ENCODE results near the gene SPAG4.

DNA sequence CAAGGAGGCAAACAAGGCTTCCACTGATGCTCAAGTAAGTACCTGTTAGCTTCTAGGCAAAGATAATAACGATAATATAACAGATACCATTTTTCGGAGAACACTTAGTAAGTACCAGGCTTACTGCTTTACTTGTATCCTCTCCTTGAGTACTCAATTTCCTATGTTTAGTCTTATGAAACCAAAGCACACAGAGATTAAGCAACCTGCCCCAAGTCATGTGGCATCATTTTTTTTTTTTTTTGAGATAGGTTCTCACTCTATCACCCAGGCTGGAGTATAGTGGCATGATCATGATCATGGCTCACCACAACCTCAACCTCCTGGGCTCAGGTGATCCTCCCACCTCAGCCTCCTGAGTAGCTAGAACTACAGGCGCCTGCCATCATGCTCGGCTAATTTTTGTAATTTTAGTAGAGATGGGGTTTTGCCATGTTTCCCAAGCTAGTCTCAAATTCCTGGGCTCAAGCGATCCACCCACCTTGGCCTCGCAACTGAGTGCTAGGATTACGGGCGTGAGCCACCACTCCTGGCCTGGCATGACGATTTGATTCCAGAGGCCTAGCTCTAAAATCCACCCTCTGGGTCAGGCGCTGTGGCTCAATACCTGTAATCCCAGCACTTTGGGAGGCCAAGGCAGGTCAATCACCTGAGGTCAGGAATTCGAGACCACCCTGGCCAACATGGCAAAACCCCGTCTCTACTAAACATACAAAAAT lies 14.0 kb downstream of the SPAG4 start:
- TF ChIP-seq, protein P1, sequence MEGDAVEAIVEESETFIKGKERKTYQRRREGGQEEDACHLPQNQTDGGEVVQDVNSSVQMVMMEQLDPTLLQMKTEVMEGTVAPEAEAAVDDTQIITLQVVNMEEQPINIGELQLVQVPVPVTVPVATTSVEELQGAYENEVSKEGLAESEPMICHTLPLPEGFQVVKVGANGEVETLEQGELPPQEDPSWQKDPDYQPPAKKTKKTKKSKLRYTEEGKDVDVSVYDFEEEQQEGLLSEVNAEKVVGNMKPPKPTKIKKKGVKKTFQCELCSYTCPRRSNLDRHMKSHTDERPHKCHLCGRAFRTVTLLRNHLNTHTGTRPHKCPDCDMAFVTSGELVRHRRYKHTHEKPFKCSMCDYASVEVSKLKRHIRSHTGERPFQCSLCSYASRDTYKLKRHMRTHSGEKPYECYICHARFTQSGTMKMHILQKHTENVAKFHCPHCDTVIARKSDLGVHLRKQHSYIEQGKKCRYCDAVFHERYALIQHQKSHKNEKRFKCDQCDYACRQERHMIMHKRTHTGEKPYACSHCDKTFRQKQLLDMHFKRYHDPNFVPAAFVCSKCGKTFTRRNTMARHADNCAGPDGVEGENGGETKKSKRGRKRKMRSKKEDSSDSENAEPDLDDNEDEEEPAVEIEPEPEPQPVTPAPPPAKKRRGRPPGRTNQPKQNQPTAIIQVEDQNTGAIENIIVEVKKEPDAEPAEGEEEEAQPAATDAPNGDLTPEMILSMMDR (IDR thresholded peaks at IDR 0.05; ENCODE audit: low read depth, low read length, poor library complexity, severe bottlenecking): no peak
- TF ChIP-seq EZH2phosphoT487 (IDR thresholded peaks at IDR 0.05; ENCODE audit: borderline replicate concordance, low read length): no peak
